ENCODE measurements around the gene BTBD8.
"Not testable (repeated sequence)": the region's sequence is repeated elsewhere in the genome, so short reads cannot be mapped to it uniquely, and the experiment has no call there.

The BTBD8 gene

GRCh38 chr1:92078077-92078476 is 2.1 kb upstream of the BTBD8 start:
- H3K9me3 Mint-ChIP-seq; H3K27ac Mint-ChIP-seq; H3K4me1 Mint-ChIP-seq; H3K4me3 Mint-ChIP-seq; DNase-seq (ENCODE audit: low spot score in 2 of 2); H3K36me3 Mint-ChIP-seq; ATAC-seq: not testable (repeated sequence)

- H3K36me3 Mint-ChIP-seq = no peaks in the 10 kb centered on the region
- no peak for ATAC-seq
- no peak for DNase-seq (ENCODE audit: low spot score in 2 of 2)
- peak overlapping the region; percentile 93 for H3K27ac Mint-ChIP-seq
- H3K4me1 Mint-ChIP-seq = peaks cover 6% of the 10 kb centered on the region
- H3K4me3 Mint-ChIP-seq = peak overlapping the region; percentile 94
- no peaks in the 10 kb centered on the region for H3K9me3 Mint-ChIP-seq
Measured at GRCh38 chr1:92079441-92079840, 704 bp upstream of the BTBD8 start.

GRCh38 chr1:92081031-92081430 is 886 bp downstream of the BTBD8 start:
- Mint-ChIP-seq H3K9me3 (peaks cover 7% of the 10 kb centered on the region), H3K36me3 (no peaks in the 10 kb centered on the region), H3K27ac (peak overlapping the region; percentile 93), H3K4me3 (peak overlapping the region; percentile 94), H3K4me1 (peaks cover 6% of the 10 kb centered on the region)
- ATAC-seq = no peak
- DNase-seq (ENCODE audit: low spot score in 2 of 2) = no peak

- Mint-ChIP-seq H3K4me1 (peaks cover 6% of the 10 kb centered on the region), H3K27ac (no peak overlapping the region), H3K4me3 (no peak overlapping the region), H3K36me3 (no peaks in the 10 kb centered on the region), H3K9me3 (peaks cover 7% of the 10 kb centered on the region)
- no peak for DNase-seq (ENCODE audit: low spot score in 2 of 2)
- ATAC-seq = no peak
Measured at GRCh38 chr1:92084651-92085050, 4.5 kb downstream of the BTBD8 start.

GRCh38 chr1:92085727-92086126 is 5.6 kb downstream of the BTBD8 start:
- H3K9me3 Mint-ChIP-seq = peaks cover 7% of the 10 kb centered on the region
- no peak overlapping the region for H3K27ac Mint-ChIP-seq
- no peaks in the 10 kb centered on the region for H3K4me1 Mint-ChIP-seq
- no peak overlapping the region for H3K4me3 Mint-ChIP-seq
- DNase-seq (ENCODE audit: low spot score in 2 of 2) (no peak), ATAC-seq (no peak)
- H3K36me3 Mint-ChIP-seq = no peaks in the 10 kb centered on the region

GRCh38 chr1:92087542-92087941 is 7.4 kb downstream of the BTBD8 start:
- DNase-seq (ENCODE audit: low spot score in 2 of 2) (no peak), ATAC-seq (no peak)
- Mint-ChIP-seq H3K9me3 (peaks cover 7% of the 10 kb centered on the region), H3K36me3 (no peaks in the 10 kb centered on the region), H3K27ac (no peak overlapping the region), H3K4me1 (no peaks in the 10 kb centered on the region), H3K4me3 (no peak overlapping the region)

GRCh38 chr1:92091625-92092024 is 11.5 kb downstream of the BTBD8 start:
- ATAC-seq (no peak), DNase-seq (ENCODE audit: low spot score in 2 of 2) (no peak)
- no peak overlapping the region for H3K27ac Mint-ChIP-seq
- H3K9me3 Mint-ChIP-seq = no peaks in the 10 kb centered on the region
- H3K36me3 Mint-ChIP-seq = no peaks in the 10 kb centered on the region
- no peak overlapping the region for H3K4me3 Mint-ChIP-seq
- H3K4me1 Mint-ChIP-seq = peaks cover 6% of the 10 kb centered on the region

GRCh38 chr1:92094090-92094489 is 13.9 kb downstream of the BTBD8 start:
- Mint-ChIP-seq H3K36me3 (no peaks in the 10 kb centered on the region), H3K4me1 (peaks cover 6% of the 10 kb centered on the region), H3K27ac (no peak overlapping the region), H3K9me3 (no peaks in the 10 kb centered on the region), H3K4me3 (no peak overlapping the region)
- ATAC-seq = no peak
- DNase-seq (ENCODE audit: low spot score in 2 of 2) = no peak

- no peaks in the 10 kb centered on the region for H3K9me3 Mint-ChIP-seq
- no peak for DNase-seq (ENCODE audit: low spot score in 2 of 2)
- no peak for ATAC-seq
- no peak overlapping the region for H3K4me3 Mint-ChIP-seq
- peaks cover 6% of the 10 kb centered on the region for H3K4me1 Mint-ChIP-seq
- H3K27ac Mint-ChIP-seq = no peak overlapping the region
- H3K36me3 Mint-ChIP-seq = no peaks in the 10 kb centered on the region
Measured at GRCh38 chr1:92094595-92094994, 14.4 kb downstream of the BTBD8 start.

- ATAC-seq (no peak), DNase-seq (ENCODE audit: low spot score in 2 of 2) (no peak)
- Mint-ChIP-seq H3K4me1 (peaks cover 6% of the 10 kb centered on the region), H3K36me3 (no peaks in the 10 kb centered on the region), H3K4me3 (no peak overlapping the region), H3K9me3 (no peaks in the 10 kb centered on the region), H3K27ac (no peak overlapping the region)
Measured at GRCh38 chr1:92095874-92096273, 15.7 kb downstream of the BTBD8 start.

GRCh38 chr1:92096317-92096716 is 16.2 kb downstream of the BTBD8 start:
- no peak overlapping the region for H3K4me3 Mint-ChIP-seq
- H3K36me3 Mint-ChIP-seq = no peaks in the 10 kb centered on the region
- DNase-seq (ENCODE audit: low spot score in 2 of 2) = no peak
- no peak overlapping the region for H3K27ac Mint-ChIP-seq
- ATAC-seq = peak; percentile 96
- H3K9me3 Mint-ChIP-seq = no peaks in the 10 kb centered on the region
- peaks cover 6% of the 10 kb centered on the region for H3K4me1 Mint-ChIP-seq

- H3K4me1 Mint-ChIP-seq = no peaks in the 10 kb centered on the region
Measured at GRCh38 chr1:92105546-92106081, 25.5 kb downstream of the BTBD8 start.

GRCh38 chr1:92108631-92109030 is 28.5 kb downstream of the BTBD8 start:
- H3K36me3 Mint-ChIP-seq = no peaks in the 10 kb centered on the region
- H3K9me3 Mint-ChIP-seq = no peaks in the 10 kb centered on the region
- no peak overlapping the region for H3K27ac Mint-ChIP-seq
- H3K4me1 Mint-ChIP-seq = no peaks in the 10 kb centered on the region
- no peak overlapping the region for H3K4me3 Mint-ChIP-seq
- DNase-seq (ENCODE audit: low spot score in 2 of 2) (no peak), ATAC-seq (no peak)

More at GRCh38 chr1:92105546-92106081, 25.5 kb downstream of the BTBD8 start:
- no peak overlapping the region for H3K4me3 Mint-ChIP-seq
- DNase-seq (ENCODE audit: low spot score in 2 of 2) (no peak), ATAC-seq (no peak)
- no peaks in the 10 kb centered on the region for H3K36me3 Mint-ChIP-seq
- no peak overlapping the region for H3K27ac Mint-ChIP-seq
- no peaks in the 10 kb centered on the region for H3K9me3 Mint-ChIP-seq

GRCh38 chr1:92117526-92117925 is 37.4 kb downstream of the BTBD8 start:
- ATAC-seq (peak; percentile 49), DNase-seq (ENCODE audit: low spot score in 2 of 2) (no peak)
- no peaks in the 10 kb centered on the region for H3K36me3 Mint-ChIP-seq
- peaks cover 7% of the 10 kb centered on the region for H3K4me1 Mint-ChIP-seq
- H3K4me3 Mint-ChIP-seq = no peak overlapping the region
- H3K27ac Mint-ChIP-seq = no peak overlapping the region
- no peaks in the 10 kb centered on the region for H3K9me3 Mint-ChIP-seq

GRCh38 chr1:92118826-92119225 is 38.7 kb downstream of the BTBD8 start:
- peaks cover 7% of the 10 kb centered on the region for H3K4me1 Mint-ChIP-seq
- no peak overlapping the region for H3K27ac Mint-ChIP-seq
- no peak for DNase-seq (ENCODE audit: low spot score in 2 of 2)
- H3K36me3 Mint-ChIP-seq = no peaks in the 10 kb centered on the region
- H3K4me3 Mint-ChIP-seq = no peak overlapping the region
- H3K9me3 Mint-ChIP-seq = no peaks in the 10 kb centered on the region
- no peak for ATAC-seq

GRCh38 chr1:92123868-92124267 is 43.7 kb downstream of the BTBD8 start:
- no peaks in the 10 kb centered on the region for H3K4me1 Mint-ChIP-seq
- no peaks in the 10 kb centered on the region for H3K9me3 Mint-ChIP-seq
- no peak overlapping the region for H3K4me3 Mint-ChIP-seq
- no peak overlapping the region for H3K27ac Mint-ChIP-seq
- no peak for ATAC-seq
- no peak for DNase-seq (ENCODE audit: low spot score in 2 of 2)
- H3K36me3 Mint-ChIP-seq = no peaks in the 10 kb centered on the region

- no peak for ATAC-seq
- no peak overlapping the region for H3K27ac Mint-ChIP-seq
- H3K4me1 Mint-ChIP-seq = no peaks in the 10 kb centered on the region
Measured at GRCh38 chr1:92125204-92125603, 45.1 kb downstream of the BTBD8 start.

More at GRCh38 chr1:92125204-92125603, 45.1 kb downstream of the BTBD8 start:
- Mint-ChIP-seq H3K9me3 (no peaks in the 10 kb centered on the region), H3K4me3 (no peak overlapping the region), H3K36me3 (no peaks in the 10 kb centered on the region)
- DNase-seq (ENCODE audit: low spot score in 2 of 2) = no peak
